Measurements from ENCODE around the gene ATP9A.
A peak's percentile ranks its signal among the peaks of the same experiment; 100 is the strongest.

ATP9A gene

GRCh38 chr20:51797357-51798025 lies 29.3 kb upstream of the ATP9A start:
- H3K4me3 ChIP-seq (ENCODE audit: low read length in 2 of 2): no peak overlapping the region
- DNase-seq (ENCODE audit: low spot score): peak; percentile 68
- no peak overlapping the region for H2BK5ac ChIP-seq (ENCODE audit: low read length)
- H3K4me1 ChIP-seq (ENCODE audit: control insufficient read depth in 2 of 2, insufficient read depth in 1 of 2, low read depth in 1 of 2, low read length in 2 of 2): peaks cover 20 to 22% of the 10 kb centered on the region in 2 donors
- H2AFZ ChIP-seq (ENCODE audit: low read length): no peak overlapping the region
- H3K4ac ChIP-seq (ENCODE audit: low read length): no peak overlapping the region
- no peak overlapping the region for H2BK15ac ChIP-seq (ENCODE audit: low read length)
- H3K27me3 ChIP-seq (ENCODE audit: control insufficient read depth in 3 of 3, insufficient read depth in 3 of 3, low read depth in 1 of 3, low read length in 3 of 3): no peaks in the 10 kb centered on the region
- H3K9me3 ChIP-seq (replicated peaks in 1 of 2; ENCODE audit: control insufficient read depth in 2 of 2, insufficient read depth in 1 of 2, low read depth in 1 of 2, low read length in 2 of 2): no peaks in the 10 kb centered on the region
- no peak overlapping the region for H4K91ac ChIP-seq (ENCODE audit: low read depth, low read length, poor library complexity)
- peak overlapping the region; percentile 28 for H3K4me2 ChIP-seq (ENCODE audit: insufficient read depth, low read length, poor library complexity, severe bottlenecking)
- H3K27ac ChIP-seq (replicated peaks; ENCODE audit: low read length): peak overlapping the region; percentile 72
- H3K36me3 ChIP-seq (replicated peaks in 1 of 2; ENCODE audit: control insufficient read depth in 2 of 2, insufficient read depth in 2 of 2, low read length in 2 of 2): peaks cover 8 to 53% of the 10 kb centered on the region in 2 donors
- no peak overlapping the region for H2BK120ac ChIP-seq (ENCODE audit: low read depth, low read length)
- no peak overlapping the region for H3K18ac ChIP-seq (ENCODE audit: low read length)
- H4K8ac ChIP-seq (ENCODE audit: low read depth, low read length): no peak overlapping the region
- H2BK12ac ChIP-seq (ENCODE audit: low read length): no peak overlapping the region
- no peak overlapping the region for H3K14ac ChIP-seq (ENCODE audit: low read length)
- no peak overlapping the region for H3K23ac ChIP-seq (ENCODE audit: low read depth, low read length, poor library complexity)
- no peak overlapping the region for H3K9ac ChIP-seq (ENCODE audit: low read depth, low read length, poor library complexity)
- peaks cover 9% of the 10 kb centered on the region for H3K79me1 ChIP-seq (ENCODE audit: low read depth, low read length)
- WGBS, 2 donors (ENCODE audit: extremely low coverage in 2 of 2, insufficient read length in 2 of 2, insufficient replicate concordance in 1 of 2): no CpG with 5 or more reads among the region's 3 CpGs
- H2AK5ac ChIP-seq (ENCODE audit: low read depth, low read length): no peak overlapping the region

- Histone ChIP-seq H2BK120ac (ENCODE audit: low read depth, low read length) (no peak overlapping the region), H3K27me3 (ENCODE audit: control insufficient read depth in 3 of 3, insufficient read depth in 3 of 3, low read depth in 1 of 3, low read length in 3 of 3) (no peaks in the 10 kb centered on the region), H3K27ac (replicated peaks; ENCODE audit: low read length) (no peak overlapping the region), H3K9me3 (replicated peaks in 1 of 2; ENCODE audit: control insufficient read depth in 2 of 2, insufficient read depth in 1 of 2, low read depth in 1 of 2, low read length in 2 of 2) (no peaks in the 10 kb centered on the region), H2BK12ac (ENCODE audit: low read length) (no peak overlapping the region), H2BK5ac (ENCODE audit: low read length) (no peak overlapping the region), H3K23ac (ENCODE audit: low read depth, low read length, poor library complexity) (no peak overlapping the region), H3K14ac (ENCODE audit: low read length) (no peak overlapping the region), H2BK15ac (ENCODE audit: low read length) (no peak overlapping the region), H3K9ac (ENCODE audit: low read depth, low read length, poor library complexity) (no peak overlapping the region), H3K18ac (ENCODE audit: low read length) (no peak overlapping the region), H3K4me2 (ENCODE audit: insufficient read depth, low read length, poor library complexity, severe bottlenecking) (no peak overlapping the region), H2AFZ (ENCODE audit: low read length) (no peak overlapping the region), H3K36me3 (replicated peaks in 1 of 2; ENCODE audit: control insufficient read depth in 2 of 2, insufficient read depth in 2 of 2, low read length in 2 of 2) (peaks cover 17 to 65% of the 10 kb centered on the region in 2 donors), H3K4me1 (ENCODE audit: control insufficient read depth in 2 of 2, insufficient read depth in 1 of 2, low read depth in 1 of 2, low read length in 2 of 2) (peaks cover 20 to 22% of the 10 kb centered on the region in 2 donors), H3K4ac (ENCODE audit: low read length) (no peak overlapping the region), H4K91ac (ENCODE audit: low read depth, low read length, poor library complexity) (no peak overlapping the region), H3K4me3 (ENCODE audit: low read length in 2 of 2) (no peak overlapping the region), H4K8ac (ENCODE audit: low read depth, low read length) (no peak overlapping the region), H3K79me1 (ENCODE audit: low read depth, low read length) (peaks cover 14% of the 10 kb centered on the region), H2AK5ac (ENCODE audit: low read depth, low read length) (no peak overlapping the region)
- no peak for DNase-seq (ENCODE audit: low spot score)
- WGBS, 2 donors (ENCODE audit: extremely low coverage in 2 of 2, insufficient read length in 2 of 2, insufficient replicate concordance in 1 of 2): no CpG with 5 or more reads among the region's 3 CpGs
These were observed 28.1 kb upstream of the ATP9A start for GRCh38 chr20:51796340-51796739.

GRCh38 chr20:51792960-51793359 lies 24.8 kb upstream of the ATP9A start:
- Histone ChIP-seq H3K23ac (ENCODE audit: low read depth, low read length, poor library complexity) (no peak overlapping the region), H3K4me2 (ENCODE audit: insufficient read depth, low read length, poor library complexity, severe bottlenecking) (no peak overlapping the region), H3K4me3 (ENCODE audit: low read length in 2 of 2) (no peak overlapping the region), H3K18ac (ENCODE audit: low read length) (no peak overlapping the region), H3K4ac (ENCODE audit: low read length) (no peak overlapping the region), H4K91ac (ENCODE audit: low read depth, low read length, poor library complexity) (no peak overlapping the region), H2AK5ac (ENCODE audit: low read depth, low read length) (no peak overlapping the region), H2BK15ac (ENCODE audit: low read length) (no peak overlapping the region), H2BK120ac (ENCODE audit: low read depth, low read length) (no peak overlapping the region), H2BK12ac (ENCODE audit: low read length) (no peak overlapping the region), H4K8ac (ENCODE audit: low read depth, low read length) (no peak overlapping the region), H3K4me1 (ENCODE audit: control insufficient read depth in 2 of 2, insufficient read depth in 1 of 2, low read depth in 1 of 2, low read length in 2 of 2) (peaks cover 9 to 18% of the 10 kb centered on the region in 2 donors), H3K79me1 (ENCODE audit: low read depth, low read length) (peaks cover 20% of the 10 kb centered on the region), H3K14ac (ENCODE audit: low read length) (no peak overlapping the region), H3K9me3 (replicated peaks in 1 of 2; ENCODE audit: control insufficient read depth in 2 of 2, insufficient read depth in 1 of 2, low read depth in 1 of 2, low read length in 2 of 2) (no peaks in the 10 kb centered on the region), H2AFZ (ENCODE audit: low read length) (no peak overlapping the region), H2BK5ac (ENCODE audit: low read length) (no peak overlapping the region), H3K27ac (replicated peaks; ENCODE audit: low read length) (no peak overlapping the region), H3K27me3 (ENCODE audit: control insufficient read depth in 3 of 3, insufficient read depth in 3 of 3, low read depth in 1 of 3, low read length in 3 of 3) (no peaks in the 10 kb centered on the region), H3K36me3 (replicated peaks in 1 of 2; ENCODE audit: control insufficient read depth in 2 of 2, insufficient read depth in 2 of 2, low read length in 2 of 2) (peaks cover 44 to 96% of the 10 kb centered on the region in 2 donors), H3K9ac (ENCODE audit: low read depth, low read length, poor library complexity) (no peak overlapping the region)
- WGBS, 2 donors (ENCODE audit: extremely low coverage in 2 of 2, insufficient read length in 2 of 2, insufficient replicate concordance in 1 of 2): no CpG with 5 or more reads among the region's 7 CpGs
- DNase-seq (ENCODE audit: low spot score): no peak

- Histone ChIP-seq H2BK120ac (ENCODE audit: low read depth, low read length) (no peak overlapping the region), H3K4me2 (ENCODE audit: insufficient read depth, low read length, poor library complexity, severe bottlenecking) (no peak overlapping the region), H3K14ac (ENCODE audit: low read length) (no peak overlapping the region), H4K8ac (ENCODE audit: low read depth, low read length) (no peak overlapping the region), H2BK12ac (ENCODE audit: low read length) (no peak overlapping the region), H3K4me3 (ENCODE audit: low read length in 2 of 2) (no peak overlapping the region), H2AK5ac (ENCODE audit: low read depth, low read length) (no peak overlapping the region), H3K27ac (replicated peaks; ENCODE audit: low read length) (no peak overlapping the region), H3K36me3 (replicated peaks in 1 of 2; ENCODE audit: control insufficient read depth in 2 of 2, insufficient read depth in 2 of 2, low read length in 2 of 2) (peaks cover 53 to 99% of the 10 kb centered on the region in 2 donors), H2BK5ac (ENCODE audit: low read length) (no peak overlapping the region), H4K91ac (ENCODE audit: low read depth, low read length, poor library complexity) (no peak overlapping the region), H2BK15ac (ENCODE audit: low read length) (no peak overlapping the region), H3K18ac (ENCODE audit: low read length) (no peak overlapping the region), H3K27me3 (ENCODE audit: control insufficient read depth in 3 of 3, insufficient read depth in 3 of 3, low read depth in 1 of 3, low read length in 3 of 3) (no peaks in the 10 kb centered on the region), H3K9ac (ENCODE audit: low read depth, low read length, poor library complexity) (peak overlapping the region; percentile 53), H3K79me1 (ENCODE audit: low read depth, low read length) (peaks cover 20% of the 10 kb centered on the region), H3K4ac (ENCODE audit: low read length) (no peak overlapping the region), H3K4me1 (ENCODE audit: control insufficient read depth in 2 of 2, insufficient read depth in 1 of 2, low read depth in 1 of 2, low read length in 2 of 2) (peaks cover 0 to 15% of the 10 kb centered on the region in 2 donors), H2AFZ (ENCODE audit: low read length) (no peak overlapping the region), H3K23ac (ENCODE audit: low read depth, low read length, poor library complexity) (no peak overlapping the region), H3K9me3 (replicated peaks in 1 of 2; ENCODE audit: control insufficient read depth in 2 of 2, insufficient read depth in 1 of 2, low read depth in 1 of 2, low read length in 2 of 2) (no peaks in the 10 kb centered on the region)
- no peak for DNase-seq (ENCODE audit: low spot score)
- no CpG with 5 or more reads among the region's 13 CpGs for WGBS, 2 donors (ENCODE audit: extremely low coverage in 2 of 2, insufficient read length in 2 of 2, insufficient replicate concordance in 1 of 2)
These were observed 23.4 kb upstream of the ATP9A start for GRCh38 chr20:51791626-51792025.
